Astrocyte (in vitro differentiated cells and primary cell): ENCODE data around the gene ZCCHC10.

Experiments used
- CTCF ChIP-seq: IDR thresholded peaks from 2 replicates; pipeline ENCODE4 v1.5.1; 2011; ENCODE audit warnings: low read depth, mild to moderate bottlenecking, inconsistent platforms, low read length, moderate library complexity; ENCODE audit not compliant: insufficient read depth
- EZH2 ChIP-seq: IDR thresholded peaks from 2 replicates; pipeline ENCODE4 v1.6.1; 2012; ENCODE audit warnings: mild to moderate bottlenecking, low read length, inconsistent platforms; ENCODE audit not compliant: insufficient read depth

- no peak for TF ChIP-seq CTCF
- TF ChIP-seq EZH2: no peak
Observed at GRCh38 chr5:132949136-132949535, 77.2 kb downstream of the ZCCHC10 start.
